Stimulated activated CD8-positive, alpha-beta memory T cell treated with anti-CD3 and anti-CD28 coated beads, Interleukin-12 subunit alpha, Interleukin-12 subunit beta, amount 100 ng/mL, for 4 hours (primary cell): Measurements from ENCODE around the gene MSI2.
A peak's percentile ranks its signal among the peaks of the same experiment; 100 is the strongest.

Experiments used
- DNase-seq: peaks from one replicate; pipeline ENCODE4 v3.0.0-alpha.2; 2020; ENCODE audit warnings: low read depth

Gene MSI2

DNA sequence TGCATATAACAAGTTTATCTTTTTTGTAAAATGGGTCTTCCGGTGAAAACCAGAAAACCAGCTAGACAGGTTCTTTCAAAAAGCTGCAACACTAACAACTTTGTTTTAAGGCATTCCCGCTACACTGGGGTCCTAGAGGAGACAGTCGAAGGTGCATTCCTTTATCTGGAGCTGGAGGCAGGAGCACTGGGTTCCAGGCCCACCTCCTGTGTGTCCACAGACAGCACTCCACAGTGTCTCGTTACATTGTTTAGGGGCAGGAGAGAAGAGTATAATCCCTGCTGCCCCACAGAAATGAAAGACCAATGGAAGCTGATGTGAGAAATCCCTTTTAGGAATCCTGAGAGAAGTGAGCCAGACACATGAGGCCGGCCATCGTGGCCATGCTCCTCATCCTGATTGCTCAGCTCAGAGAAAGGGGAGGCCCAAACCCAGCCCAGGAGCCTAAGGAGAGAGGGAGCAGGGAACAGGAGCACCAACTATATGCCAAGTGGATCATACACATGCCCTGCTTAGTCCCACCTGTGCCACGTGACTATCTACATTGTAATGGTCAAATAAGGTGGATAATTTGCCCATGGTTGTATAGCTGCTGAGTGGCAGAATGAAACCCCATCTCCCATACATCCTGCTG is 429.3 kb downstream of the MSI2 start:
- DNase-seq = no peak

DNA sequence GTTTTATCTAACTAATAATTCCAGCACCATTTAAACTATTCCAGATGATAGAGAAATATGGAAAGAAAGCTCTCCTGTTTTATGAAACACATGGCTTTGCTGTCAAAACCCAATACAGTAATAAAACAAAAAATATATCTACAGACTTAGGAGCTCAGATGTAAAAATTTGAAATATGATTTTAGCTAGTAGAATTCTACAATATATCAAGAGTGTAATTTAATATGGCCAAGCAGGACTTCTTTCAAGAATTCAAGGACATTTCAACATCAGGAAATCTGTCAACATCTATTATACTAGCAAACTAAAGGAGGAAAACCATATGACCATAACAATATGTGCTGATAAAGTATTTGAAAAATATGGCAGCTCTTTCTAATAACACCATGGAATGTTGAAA is 431.3 kb downstream of the MSI2 start:
- DNase-seq = no peak

DNA sequence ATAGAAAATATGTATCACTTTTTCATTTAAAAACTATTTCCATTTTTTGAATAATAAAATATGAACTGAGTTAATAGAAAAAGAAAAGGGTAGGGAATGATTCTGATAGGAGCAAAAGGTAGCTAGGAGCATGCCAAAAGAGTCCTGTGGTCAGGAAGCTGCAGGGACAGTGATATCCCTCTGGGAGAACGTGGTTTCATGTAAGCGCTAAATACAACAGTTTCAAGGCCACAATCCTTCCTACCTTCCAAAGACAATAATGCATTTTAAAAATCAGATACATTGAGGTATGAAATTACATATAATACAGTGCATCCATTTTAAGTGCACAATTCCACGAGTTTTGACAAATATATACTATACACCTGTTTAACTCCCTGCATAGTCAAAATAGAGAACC is 432.9 kb downstream of the MSI2 start:
- DNase-seq = no peak

DNA sequence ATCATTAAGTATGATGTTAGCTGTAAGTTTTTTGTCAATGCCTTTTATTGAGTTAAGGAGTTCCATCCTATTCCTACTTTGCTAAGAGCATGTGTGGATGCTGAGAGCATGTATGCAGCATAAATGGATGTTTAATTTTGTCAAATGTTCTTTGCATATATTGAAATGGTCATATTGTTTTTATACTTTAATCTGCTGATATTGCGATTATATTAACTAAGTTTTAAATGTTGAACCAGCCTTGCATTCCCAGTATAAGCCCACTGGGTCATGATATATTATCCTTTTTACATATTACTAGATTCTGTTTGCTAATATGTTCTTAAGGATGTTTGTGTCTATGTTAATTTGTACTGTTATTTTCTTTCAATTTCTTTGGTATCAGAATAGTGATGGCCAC is 435.6 kb downstream of the MSI2 start:
- DNase-seq = no peak

DNA sequence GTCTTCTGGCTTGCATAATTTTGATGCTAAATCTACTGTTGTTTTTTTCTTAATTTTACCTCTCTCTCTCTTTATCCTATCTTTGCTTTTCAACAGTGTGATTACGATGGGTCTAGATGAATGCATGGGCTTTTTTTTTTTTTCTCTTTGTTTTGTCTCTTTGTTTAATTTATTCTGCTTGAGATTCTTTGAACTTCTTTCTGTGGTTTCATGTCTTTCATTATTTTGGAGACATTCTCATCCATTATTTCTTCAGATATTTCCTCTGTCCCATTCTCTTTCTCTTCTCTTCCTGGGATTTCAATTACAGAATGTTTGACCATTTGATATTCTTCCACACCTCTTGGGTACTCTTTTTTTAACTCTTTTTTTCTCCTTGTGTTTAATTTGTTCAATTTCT is 436.4 kb downstream of the MSI2 start:
- no peak for DNase-seq

DNA sequence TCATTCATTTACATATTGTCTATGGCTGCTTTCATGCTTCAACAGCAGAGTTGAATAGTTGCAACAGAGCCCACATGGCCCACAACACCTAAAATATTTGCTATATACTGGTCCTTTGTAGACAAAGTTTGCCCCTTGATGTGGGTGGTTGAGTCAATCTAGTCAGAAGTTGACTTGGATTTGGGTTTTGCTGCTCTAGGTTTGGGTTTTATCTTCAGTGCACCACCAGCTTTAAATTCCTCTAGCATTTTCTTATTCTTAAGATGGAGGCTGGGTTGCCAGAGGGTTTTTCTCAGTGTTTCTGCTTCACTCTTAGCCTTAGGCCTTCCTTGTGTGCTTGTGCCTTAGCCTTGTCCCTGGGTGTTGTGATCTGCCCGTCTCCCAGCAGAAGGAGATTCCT is 437.7 kb downstream of the MSI2 start:
- no peak for DNase-seq

DNA sequence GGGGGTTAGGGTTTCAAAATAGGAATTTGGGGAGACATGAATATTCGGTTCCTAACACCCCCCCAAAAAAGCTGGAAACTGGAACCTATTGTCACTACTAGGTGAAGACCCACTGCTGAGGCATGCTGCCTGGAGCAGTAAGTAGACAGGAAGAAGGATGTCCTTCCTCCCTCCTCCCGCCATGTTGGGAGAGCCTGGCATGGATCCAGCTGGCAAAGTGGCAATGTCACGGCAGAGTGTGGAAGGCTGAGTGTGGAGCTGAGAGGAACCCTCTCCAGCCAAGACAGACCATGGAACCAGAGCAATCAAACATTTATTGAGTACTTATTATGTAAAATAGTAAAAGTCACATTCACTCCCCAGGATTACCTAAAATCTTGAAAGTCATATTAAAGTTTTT is 439.7 kb downstream of the MSI2 start:
- DNase-seq = no peak

DNA sequence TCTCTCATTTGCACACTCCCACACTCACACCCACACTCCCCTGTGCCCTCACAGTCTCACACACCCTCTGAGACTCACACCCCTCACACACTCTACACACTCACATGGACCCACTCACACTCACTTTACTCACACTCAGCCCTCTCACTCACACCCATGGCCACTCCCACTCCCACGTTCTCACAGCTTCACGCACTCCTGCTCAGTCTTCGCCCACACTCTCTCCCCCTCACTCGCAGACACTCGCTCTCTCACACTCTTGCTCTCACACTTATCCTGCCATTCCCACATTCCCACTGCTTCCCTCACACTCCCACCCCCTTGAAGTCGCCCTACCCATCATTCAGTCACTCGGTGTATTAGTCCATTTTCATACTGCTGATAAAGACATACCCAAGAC is 440.9 kb downstream of the MSI2 start:
- no peak for DNase-seq

DNA sequence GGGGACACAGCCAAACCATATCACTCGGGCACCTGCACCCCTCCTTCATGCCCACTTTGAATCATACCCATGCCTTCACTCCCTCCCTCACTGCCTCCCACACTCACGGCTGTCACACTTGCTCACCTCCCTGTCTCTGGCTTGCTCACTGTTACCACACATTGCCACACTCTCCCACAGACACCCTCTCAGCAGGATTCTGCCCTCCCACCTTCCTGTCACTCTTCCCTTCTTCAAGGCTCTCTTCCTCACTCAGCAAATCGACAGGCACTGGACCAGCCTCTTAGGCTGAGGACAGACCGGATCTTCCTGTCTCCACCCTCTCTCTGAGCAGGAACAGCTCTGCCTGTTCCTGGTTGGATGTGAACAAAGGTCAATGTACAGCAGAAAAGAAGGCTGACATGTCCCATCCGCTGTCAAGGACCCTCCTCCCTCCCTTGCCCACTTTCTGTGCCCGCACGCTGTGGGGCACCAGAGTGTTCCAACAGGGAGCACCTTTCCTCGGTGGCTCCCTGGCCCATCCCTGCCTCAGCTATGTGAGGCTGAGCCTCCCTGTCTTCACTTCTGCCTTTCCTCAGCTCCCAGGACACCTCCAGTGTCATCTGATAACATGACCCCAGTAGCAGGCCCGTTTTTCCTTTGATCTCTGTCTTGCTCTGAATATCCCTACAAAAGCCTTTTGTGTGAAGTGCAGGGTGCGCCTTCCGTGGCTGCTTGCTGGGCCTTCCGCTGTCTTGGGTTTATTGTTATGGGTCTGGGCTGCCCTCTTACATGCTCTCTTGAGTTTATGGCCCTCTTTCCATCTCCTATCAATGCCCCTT is 441.8 kb downstream of the MSI2 start:
- peak; percentile 17 for DNase-seq

DNA sequence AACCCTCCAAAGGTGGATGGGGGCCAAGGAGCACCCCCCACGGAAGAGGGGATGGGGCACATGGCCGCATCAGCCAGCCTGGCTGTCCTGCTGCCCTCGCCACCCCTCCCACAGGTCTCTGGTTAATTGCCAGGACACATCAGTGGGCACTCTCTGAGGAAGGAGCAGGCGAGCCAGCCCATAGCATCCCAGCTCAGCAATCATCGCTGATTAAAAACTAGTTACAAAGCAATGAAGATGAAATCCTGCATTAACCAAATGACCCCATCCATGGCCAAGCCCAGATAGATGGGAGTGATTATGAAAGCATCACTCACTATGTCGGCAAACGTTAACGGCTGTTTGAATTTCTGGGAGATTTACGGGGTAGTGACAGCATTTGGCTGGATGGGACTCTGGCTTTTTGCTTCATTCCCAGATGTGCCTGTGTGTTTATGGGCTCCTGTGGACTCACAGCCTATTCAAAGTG is 443.5 kb downstream of the MSI2 start:
- no peak for DNase-seq

DNA sequence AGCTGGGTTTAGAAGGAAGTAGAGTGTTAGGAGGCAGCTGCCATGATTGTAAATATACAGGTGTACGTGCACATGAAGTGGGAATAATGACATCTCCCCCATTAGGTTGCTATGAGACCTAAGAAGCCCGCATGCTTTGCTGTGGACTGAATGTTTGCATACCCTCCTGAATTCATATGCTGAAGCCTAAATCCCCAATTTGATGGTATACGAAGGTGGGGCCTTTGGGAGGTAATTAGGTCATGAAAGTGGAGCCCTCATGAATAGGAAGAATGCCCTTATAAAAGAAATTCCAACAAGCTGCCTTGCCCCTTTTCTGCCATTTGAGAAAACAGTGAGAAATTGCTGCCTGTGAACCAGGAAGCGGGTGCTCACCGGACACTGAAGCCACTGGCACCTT is 444.8 kb downstream of the MSI2 start:
- no peak for DNase-seq

DNA sequence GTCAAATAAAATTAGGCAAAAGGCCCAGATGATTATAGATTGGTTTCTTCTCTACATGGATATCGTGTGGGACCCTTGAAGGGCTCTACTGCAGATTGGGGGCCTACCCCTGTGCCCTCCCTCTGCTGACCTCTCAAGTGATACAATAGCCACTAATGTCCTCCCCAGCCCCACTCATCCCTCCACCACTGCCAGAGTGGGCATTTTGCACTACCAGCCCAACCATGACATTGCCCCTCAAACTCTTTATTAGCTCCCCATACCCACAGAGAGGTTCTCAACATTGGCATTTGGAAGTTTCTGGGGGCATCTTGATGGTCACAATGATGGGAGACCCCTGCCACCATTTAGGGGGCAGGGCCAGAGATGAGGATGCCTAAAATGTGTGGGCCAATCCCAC is 446.9 kb downstream of the MSI2 start:
- DNase-seq = no peak

DNA sequence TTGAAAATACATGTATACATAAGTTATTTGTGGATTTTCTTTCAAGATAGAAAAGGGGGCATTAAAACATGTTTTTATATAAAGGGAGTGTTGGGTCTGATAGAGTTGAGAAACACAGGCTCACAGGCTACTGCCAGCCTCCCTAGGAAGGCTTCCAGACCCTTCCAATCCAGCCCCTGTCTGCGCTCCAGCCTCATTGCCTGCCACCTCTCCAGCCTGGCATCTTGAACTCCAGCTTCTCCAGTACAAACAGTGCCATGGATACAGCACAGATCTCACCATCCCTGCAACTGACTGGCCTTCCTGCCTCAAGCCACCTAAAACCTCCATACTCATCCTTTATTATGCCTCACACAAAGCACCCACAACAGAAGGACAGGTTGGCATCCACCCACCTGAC is 448.1 kb downstream of the MSI2 start:
- DNase-seq = no peak

DNA sequence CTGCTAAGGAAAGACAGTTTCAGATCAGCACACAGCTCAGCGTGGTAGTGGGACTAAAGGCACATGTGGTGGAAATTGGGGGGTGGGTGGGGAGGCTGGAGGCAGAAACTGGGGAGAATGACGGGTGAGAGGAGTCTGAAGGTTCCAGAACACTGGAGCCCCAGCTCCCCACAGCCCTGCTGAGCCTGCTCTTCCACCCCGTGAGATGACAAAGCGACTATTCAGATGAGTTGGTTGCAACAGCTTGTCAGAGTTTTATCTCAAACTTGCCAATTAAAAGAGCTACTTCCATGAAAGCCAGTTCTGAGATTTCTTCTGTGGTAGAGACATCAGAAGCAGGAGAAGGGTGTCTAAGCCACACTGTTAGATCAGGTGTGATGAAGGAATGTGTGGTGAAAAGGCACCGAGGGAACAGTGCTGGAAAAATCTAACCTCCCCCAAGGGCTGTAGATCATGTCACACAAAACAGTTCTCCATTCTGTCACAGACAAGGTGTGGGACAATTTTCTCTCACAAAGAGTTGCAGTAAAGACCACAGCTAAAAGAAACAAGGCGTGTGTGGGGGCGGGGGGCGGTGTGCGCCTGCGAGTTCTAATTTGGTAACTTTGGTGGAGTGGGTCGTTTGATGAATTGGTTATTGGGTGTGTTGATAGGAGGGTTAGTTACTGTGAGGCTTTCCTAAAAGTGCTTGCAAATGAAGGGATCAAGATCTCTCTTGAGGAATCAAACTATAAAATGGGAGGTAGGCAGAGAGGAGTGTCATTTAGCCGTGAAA is 449.8 kb downstream of the MSI2 start:
- no peak for DNase-seq

DNA sequence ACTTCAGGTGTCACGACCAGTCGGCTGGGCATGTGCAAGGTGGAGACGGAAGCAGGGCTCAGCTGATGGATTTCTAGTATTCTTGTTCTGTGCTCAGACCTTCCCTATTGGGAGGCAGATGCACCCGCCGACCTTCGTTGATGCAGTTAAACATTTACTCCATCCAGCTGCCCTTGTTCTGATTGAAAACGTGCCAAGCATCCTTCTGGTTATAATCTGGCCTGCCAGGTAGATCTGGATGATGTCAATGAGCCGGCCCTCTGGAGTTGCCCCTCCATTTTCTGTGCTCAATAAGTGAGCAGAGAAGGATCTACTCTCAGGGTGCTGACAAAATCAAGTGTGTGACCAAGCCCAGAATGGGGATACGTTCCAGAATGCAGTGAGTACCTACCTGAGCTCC is 450.4 kb downstream of the MSI2 start:
- DNase-seq = no peak

DNA sequence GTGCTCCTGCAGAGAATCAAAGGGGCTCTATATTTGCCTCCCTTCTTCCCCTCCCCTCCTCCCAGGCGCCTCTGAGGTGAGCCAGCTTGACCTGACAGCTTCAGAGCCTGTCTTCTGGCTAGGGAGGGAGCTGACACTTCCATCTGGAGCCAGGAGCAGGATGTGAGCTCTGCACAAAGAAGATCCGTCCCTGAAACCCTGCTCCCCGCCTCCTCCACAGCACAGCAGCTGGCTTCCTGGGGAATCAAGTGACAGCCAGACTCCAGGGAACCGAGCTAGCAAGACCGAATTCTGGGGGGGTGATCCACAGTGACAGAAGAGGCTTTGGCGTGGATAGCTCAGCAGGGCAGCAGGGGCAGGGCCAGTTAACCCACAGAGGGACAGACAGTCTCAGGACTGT is 451.6 kb downstream of the MSI2 start:
- DNase-seq = no peak

DNA sequence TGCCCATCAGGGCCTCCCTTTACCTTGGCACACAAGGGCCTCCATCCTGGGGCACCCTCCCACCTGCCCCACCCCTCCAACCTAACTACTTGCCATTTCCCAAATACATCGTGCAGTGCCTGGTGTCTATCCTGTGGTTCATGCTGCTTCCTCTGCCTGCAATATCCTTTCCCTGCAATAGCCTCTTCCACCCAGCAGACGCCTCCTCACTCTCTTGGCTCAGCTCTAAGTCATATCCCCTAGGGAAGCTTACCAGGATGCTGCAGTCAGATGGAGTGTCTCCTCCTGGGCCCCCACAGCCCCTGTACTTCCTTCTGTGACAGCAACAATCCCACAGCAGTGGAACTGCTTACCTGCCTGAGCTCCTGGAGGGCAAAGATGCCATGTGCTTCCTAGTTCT is 452.1 kb downstream of the MSI2 start:
- no peak for DNase-seq

DNA sequence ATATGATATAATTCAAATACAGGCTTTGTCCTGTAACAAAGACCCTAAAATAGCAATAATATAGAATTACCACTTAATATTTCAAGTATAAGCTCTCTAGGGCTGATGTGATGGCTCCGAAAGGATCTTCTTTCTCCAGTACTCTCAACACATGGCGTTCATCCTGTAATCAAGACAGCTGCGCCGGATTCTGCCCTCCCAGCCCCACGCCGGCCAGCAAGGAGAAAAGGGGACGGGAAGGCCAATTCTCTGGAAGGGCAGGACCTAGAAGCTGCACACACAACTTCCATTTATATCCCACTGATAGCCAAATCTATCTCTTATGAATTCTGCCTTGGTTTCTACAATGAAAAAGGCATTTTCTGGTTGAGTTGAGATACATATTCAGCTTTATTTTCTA is 456.8 kb downstream of the MSI2 start:
- no peak for DNase-seq

DNA sequence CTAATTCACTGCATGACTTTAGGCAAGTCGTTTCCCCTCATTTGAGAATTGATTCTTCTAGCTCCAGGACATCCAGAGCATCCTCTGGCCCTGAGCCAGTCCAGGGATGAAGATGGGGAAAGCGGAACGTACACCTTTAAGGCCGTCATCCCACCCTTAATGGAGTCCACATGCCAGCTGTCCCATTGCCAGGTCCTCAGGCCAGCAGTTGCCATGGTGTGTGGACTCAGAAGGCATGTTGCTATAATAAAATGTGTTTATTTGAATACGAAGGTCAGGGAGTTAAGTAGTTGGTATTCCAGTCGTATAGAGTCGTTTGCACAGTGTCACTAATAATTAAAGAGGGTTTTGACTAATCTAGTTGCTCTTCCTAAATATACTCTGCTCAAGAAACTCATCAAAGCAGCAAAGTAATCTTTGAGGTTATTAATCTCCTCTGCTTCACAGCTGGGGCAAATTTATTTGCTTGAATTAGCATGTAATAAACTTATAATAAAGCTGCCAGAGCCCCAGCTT is 458.4 kb downstream of the MSI2 start:
- DNase-seq = no peak

DNA sequence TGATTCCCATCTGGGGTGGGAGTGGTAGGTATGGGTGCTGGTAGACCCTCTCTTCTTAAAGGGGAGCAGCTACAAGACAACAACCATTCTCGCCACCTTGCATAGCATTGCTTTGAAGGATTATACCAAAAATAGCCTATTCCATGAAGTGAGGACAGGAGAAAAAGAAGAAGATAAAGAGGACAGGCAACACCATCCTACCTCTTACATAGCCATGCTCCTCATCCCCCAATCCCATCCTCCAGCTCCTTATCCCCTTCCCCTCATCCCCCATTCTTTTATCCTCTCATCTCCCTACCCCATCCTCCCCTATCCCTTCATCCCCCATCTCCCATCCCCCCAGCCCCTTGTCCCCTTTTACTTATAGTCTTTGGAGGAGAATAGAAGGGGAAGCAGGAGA is 459.7 kb downstream of the MSI2 start:
- no peak for DNase-seq

DNA sequence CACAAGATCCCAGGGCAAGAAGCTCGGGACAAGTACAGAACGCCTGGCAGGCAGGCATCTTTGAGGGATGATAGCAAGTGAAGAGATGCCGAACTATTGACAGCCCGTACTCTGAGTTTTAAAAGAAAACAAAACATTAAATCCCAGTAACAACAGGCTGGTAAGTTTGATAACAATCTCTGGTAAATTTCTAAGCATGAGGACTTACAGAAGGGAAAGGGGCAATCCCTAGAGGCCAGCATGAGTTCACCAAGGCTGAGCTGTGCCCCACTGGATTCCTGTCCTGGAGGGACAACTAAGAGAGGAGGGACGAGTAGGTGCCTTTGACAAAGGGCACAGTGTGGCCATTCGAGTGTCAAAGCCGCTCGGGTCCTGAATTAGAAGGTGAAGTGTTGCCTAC is 462.6 kb downstream of the MSI2 start:
- DNase-seq = no peak

DNA sequence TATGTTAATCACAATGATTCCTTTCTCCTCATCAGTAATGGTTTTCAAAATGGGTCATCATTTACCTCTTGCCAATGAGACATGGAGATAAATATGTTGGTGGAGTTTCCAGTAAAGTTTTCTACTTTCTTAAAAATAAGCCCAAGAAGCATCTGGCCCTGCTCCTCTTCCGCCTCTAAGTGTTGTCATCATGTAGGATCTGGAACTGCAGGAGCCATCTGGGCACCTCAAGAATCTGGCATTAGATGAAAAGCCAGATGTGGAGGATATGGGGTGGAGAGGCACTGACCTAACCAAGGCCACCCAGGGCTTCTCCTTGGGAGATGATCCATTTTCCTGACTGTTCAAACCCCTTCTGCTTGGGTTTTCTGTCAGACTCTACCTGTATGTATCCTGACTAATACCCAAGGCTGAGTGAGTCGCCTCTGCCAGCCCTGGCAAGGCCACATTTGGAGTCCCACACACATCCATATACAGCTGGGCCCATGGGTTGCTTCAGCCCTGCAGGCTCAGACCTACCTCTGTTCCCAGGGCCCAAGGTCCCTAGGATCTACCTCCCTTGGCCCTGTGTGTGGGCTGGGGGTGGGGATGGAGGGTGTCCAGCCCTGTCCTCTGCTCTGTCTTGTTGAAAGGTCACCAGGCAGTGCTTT is 464.2 kb downstream of the MSI2 start:
- no peak for DNase-seq
